CD4-positive, alpha-beta T cell (primary cell): ENCODE data around the gene ITPKB. TPM values are rescaled to one million over a fixed set of nuclear protein-coding genes. Genes with fewer than 3 reads are reported as not detected.
"Not testable (repeated sequence)": the region's sequence is repeated elsewhere in the genome, so short reads cannot be mapped to it uniquely, and the experiment has no call there.

Source experiments
- ATAC-seq: fragments of 200-7000 bp; cut with Tn5 transposase; one replicate; pipeline ENCODE4 v1.10.0; 2022; ENCODE audit warnings: mild to moderate bottlenecking; ENCODE audit not compliant: poor library complexity
- CTCF ChIA-PET: fragments of 350-600 bp; sonication (Branson Sonifier 250); formaldehyde crosslinking; loops from one replicate; lab custom pipeline; 2021; ENCODE audit warnings: antibody characterized with exemption, inconsistent platforms; lab: Charles Lee
- POLR2A ChIA-PET: fragments of 350-600 bp; sonication (Branson Sonifier 250); formaldehyde crosslinking; loops from one replicate; lab custom pipeline; 2021; ENCODE audit warnings: antibody characterized with exemption, inconsistent platforms; lab: Charles Lee
- DNase-seq, 14 experiments: peaks; one replicate each; pipeline ENCODE4 v3.0.0-alpha.2; 2013 to 2020; ENCODE audit warnings: mixed read lengths in 2 of 14
- H3K27ac ChIP-seq, 2 donors: one replicate each; pipeline versions ENCODE4 v1.5.1 to v1.7.0; 2013; ENCODE audit warnings: low read length in 2 of 2, low read depth in 1 of 2, mild to moderate bottlenecking in 1 of 2
- H3K27me3 ChIP-seq, 2 experiments: 1 replicate in 1 of 2; 2 replicates in 1 of 2; pipeline versions ENCODE4 v1.6.1 to v1.7.0; 2013; ENCODE audit warnings: low read length in 2 of 2, control low read depth in 1 of 2, mild to moderate bottlenecking in 1 of 2, moderate library complexity in 1 of 2; ENCODE audit not compliant: insufficient read depth in 2 of 2, control insufficient read depth in 1 of 2
- H3K36me3 ChIP-seq: one replicate; pipeline ENCODE4 v1.6.1; 2013; ENCODE audit warnings: low read length, control low read depth; ENCODE audit not compliant: insufficient read depth
- H3K4me1 ChIP-seq: one replicate; pipeline ENCODE4 v1.6.1; 2013; ENCODE audit warnings: low read length, control low read depth; ENCODE audit not compliant: insufficient read depth
- H3K4me3 ChIP-seq: one replicate; pipeline ENCODE4 v1.5.1; 2013; ENCODE audit warnings: mild to moderate bottlenecking, low read length, moderate library complexity
- H3K9me3 ChIP-seq, 2 experiments: 1 replicate in 1 of 2; 2 replicates in 1 of 2; pipeline versions ENCODE4 v1.6.1 to v1.7.0; 2013; ENCODE audit warnings: low read length in 2 of 2, mild to moderate bottlenecking in 2 of 2, control low read depth in 1 of 2, moderate library complexity in 1 of 2; ENCODE audit not compliant: control insufficient read depth in 1 of 2, insufficient read depth in 1 of 2
- H3K27ac Mint-ChIP-seq: one replicate; pipeline ENCODE4 v1.8.0; 2020; ENCODE audit warnings: mixed read lengths
- H3K27me3 Mint-ChIP-seq: one replicate; pipeline ENCODE4 v1.8.0; 2021; ENCODE audit warnings: mixed read lengths
- H3K36me3 Mint-ChIP-seq: one replicate; pipeline ENCODE4 v1.8.0; 2021; ENCODE audit warnings: low read depth, mixed read lengths
- H3K4me1 Mint-ChIP-seq: one replicate; pipeline ENCODE4 v1.8.0; 2021; ENCODE audit warnings: low read depth, mixed read lengths
- H3K4me3 Mint-ChIP-seq: one replicate; pipeline ENCODE4 v1.8.0; 2020; ENCODE audit warnings: mild to moderate bottlenecking, mixed read lengths
- H3K9me3 Mint-ChIP-seq: one replicate; pipeline ENCODE4 v1.8.0; 2020; ENCODE audit warnings: mixed read lengths
- CTCF ChIP-seq: fragments of 200-600 bp; IDR thresholded peaks from one replicate; pipeline ENCODE4 v1.8.0; 2022; ENCODE audit warnings: antibody characterized with exemption, mild to moderate bottlenecking
- intact Hi-C, 2 experiments: fragments of 100-400 bp; cut with DNase I in 1 of 2; cut with micrococcal nuclease in 1 of 2; formaldehyde crosslinking; loops; one replicate each; pipeline versions ENCODE4 v1.15.1 to v1.9.0; 2023 to 2025; cut with DNase I, micrococcal nuclease
- total RNA-seq, 174 experiments: library from RNA in 2 of 174; stranded (reverse) in 2 of 174; gene quantifications; one replicate each; pipeline ENCODE4 v1.2.3 and lab custom pipeline; 2021 to 2026

The ITPKB gene
- total RNA-seq, 2 experiments from 2014 or later: 565 to 583 TPM

GRCh38 chr1:226749467-226749866, 10.4 kb upstream of the ITPKB start:
- H3K27me3 Mint-ChIP-seq: no peaks in the 10 kb centered on the region
- peaks cover 6% of the 10 kb centered on the region for H3K4me1 ChIP-seq
- no peaks in the 10 kb centered on the region for H3K9me3 Mint-ChIP-seq
- H3K36me3 ChIP-seq: no peaks in the 10 kb centered on the region
- peaks cover 38% of the 10 kb centered on the region for H3K4me1 Mint-ChIP-seq
- H3K27ac ChIP-seq: no peak overlapping the region
- H3K27me3 ChIP-seq: no peaks in the 10 kb centered on the region
- H3K9me3 ChIP-seq: no peaks in the 10 kb centered on the region
- H3K4me3 ChIP-seq: no peak overlapping the region
- no peak overlapping the region for H3K4me3 Mint-ChIP-seq
- H3K36me3 Mint-ChIP-seq: no peaks in the 10 kb centered on the region
- intact Hi-C loops: no loop called here
- no peak for TF ChIP-seq CTCF
- ChIA-PET POLR2A (interaction anchor here (0.7 to 1.5 kb wide), 3 partner anchors 10 to 72 kb away, joined by 3 to 7 read pairs (median 4); partner anchors contain the start of gene ITPKB), CTCF (interaction anchor here (0.5 to 1.0 kb wide), 2 partner anchors 123 to 152 kb away, joined by 3 to 4 read pairs; no protein-coding TSS in a partner anchor)
- no peak overlapping the region for H3K27ac Mint-ChIP-seq
- DNase-seq (no peak), ATAC-seq (no peak)

GRCh38 chr1:226748306-226748705, 9.2 kb upstream of the ITPKB start:
- no peak for TF ChIP-seq CTCF
- no peak overlapping the region for H3K27ac Mint-ChIP-seq
- ChIA-PET POLR2A (no interaction called here), CTCF (no interaction called here)
- no peaks in the 10 kb centered on the region for H3K27me3 ChIP-seq
- H3K9me3 Mint-ChIP-seq: no peaks in the 10 kb centered on the region
- no peak overlapping the region for H3K4me3 ChIP-seq
- no peak for DNase-seq
- H3K4me1 ChIP-seq: no peaks in the 10 kb centered on the region
- intact Hi-C loops: no loop called here
- H3K36me3 Mint-ChIP-seq: no peaks in the 10 kb centered on the region
- H3K4me3 Mint-ChIP-seq: no peak overlapping the region
- H3K27me3 Mint-ChIP-seq: no peaks in the 10 kb centered on the region
- no peaks in the 10 kb centered on the region for H3K36me3 ChIP-seq
- H3K4me1 Mint-ChIP-seq: peaks cover 28% of the 10 kb centered on the region
- no peak overlapping the region for H3K27ac ChIP-seq
- H3K9me3 ChIP-seq: no peaks in the 10 kb centered on the region
- ATAC-seq: no peak

- H3K9me3 ChIP-seq, H3K27ac Mint-ChIP-seq, POLR2A ChIA-PET, intact Hi-C loops, DNase-seq, H3K9me3 Mint-ChIP-seq, H3K27me3 ChIP-seq, H3K36me3 ChIP-seq, H3K4me3 ChIP-seq, H3K4me3 Mint-ChIP-seq, H3K27me3 Mint-ChIP-seq, H3K27ac ChIP-seq, CTCF ChIA-PET, H3K36me3 Mint-ChIP-seq, ATAC-seq, H3K4me1 ChIP-seq: not testable (repeated sequence)
- H3K4me1 Mint-ChIP-seq: peaks cover 27% of the 10 kb centered on the region
Measured at GRCh38 chr1:226747519-226748263, 8.6 kb upstream of the ITPKB start.
